GM19238 (cell line): ENCODE data around the gene CHST5.

Experiments
- DNase-seq: peaks from one replicate; pipeline ENCODE4 v3.0.0; 2011; ENCODE audit warnings: low spot score; ENCODE audit not compliant: insufficient read length

The CHST5 gene

DNA sequence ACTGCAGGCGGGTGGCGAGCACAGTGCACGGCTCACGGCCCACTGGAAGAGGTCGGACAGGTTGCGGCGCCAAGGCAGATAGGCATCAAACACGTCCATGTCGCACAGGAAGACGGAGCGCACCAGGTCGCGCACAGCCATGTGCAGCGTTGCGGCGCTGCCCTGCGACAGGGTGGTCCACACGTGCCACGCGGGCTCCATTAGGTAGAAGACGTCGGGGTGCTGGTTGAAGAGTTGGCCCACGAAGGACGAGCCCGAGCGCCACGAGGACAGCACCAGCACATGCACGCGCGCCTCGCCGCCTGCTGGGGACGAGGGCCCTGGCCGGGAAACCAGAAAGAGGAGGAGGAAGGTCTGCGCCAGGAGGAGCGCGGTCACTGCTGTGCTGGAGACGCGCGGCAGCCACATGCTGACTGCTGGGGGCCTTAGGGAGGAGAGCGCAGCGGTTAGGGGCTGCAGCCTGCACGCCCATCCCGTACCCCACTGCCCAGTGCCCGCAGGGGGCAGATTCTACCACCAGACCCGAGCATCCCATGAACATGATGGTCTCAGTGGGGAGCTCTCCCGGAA lies 56.4 kb downstream of the CHST5 start:
- no peak for DNase-seq
